ENCODE results near the gene TRPM1.
"Not testable (repeated sequence)": the region's sequence is repeated elsewhere in the genome, so short reads cannot be mapped to it uniquely, and the experiment has no call there.

TRPM1 gene

DNA sequence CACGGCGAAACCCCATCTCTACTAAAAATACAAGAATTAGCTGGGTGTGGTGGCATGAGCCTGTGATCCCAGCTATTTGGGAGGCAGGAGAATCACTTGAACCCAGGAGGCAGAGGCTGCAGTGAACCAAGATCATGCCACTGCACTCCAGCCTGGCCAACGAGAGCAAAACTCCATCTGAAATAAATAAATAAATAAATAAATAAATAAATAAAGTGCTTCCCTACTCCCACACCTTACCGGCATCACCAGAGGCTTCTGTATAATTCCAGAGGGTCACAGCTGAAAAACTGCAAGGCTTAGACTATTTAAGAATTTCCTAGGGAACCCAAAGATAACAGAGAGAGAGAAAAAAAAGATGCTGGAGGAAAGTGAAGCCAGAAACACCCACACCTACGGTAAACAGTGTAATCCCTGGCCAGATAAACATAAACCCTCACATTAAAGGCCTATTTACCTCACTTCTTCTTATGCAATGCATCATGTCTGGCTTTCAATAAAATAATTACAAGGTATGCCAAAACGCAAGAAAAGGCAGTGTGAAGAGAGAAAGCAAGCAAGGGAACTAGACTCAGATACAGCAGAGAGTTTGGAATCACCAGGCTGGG is 15.0 kb upstream of the TRPM1 start:
- DNase-seq = no peak

DNA sequence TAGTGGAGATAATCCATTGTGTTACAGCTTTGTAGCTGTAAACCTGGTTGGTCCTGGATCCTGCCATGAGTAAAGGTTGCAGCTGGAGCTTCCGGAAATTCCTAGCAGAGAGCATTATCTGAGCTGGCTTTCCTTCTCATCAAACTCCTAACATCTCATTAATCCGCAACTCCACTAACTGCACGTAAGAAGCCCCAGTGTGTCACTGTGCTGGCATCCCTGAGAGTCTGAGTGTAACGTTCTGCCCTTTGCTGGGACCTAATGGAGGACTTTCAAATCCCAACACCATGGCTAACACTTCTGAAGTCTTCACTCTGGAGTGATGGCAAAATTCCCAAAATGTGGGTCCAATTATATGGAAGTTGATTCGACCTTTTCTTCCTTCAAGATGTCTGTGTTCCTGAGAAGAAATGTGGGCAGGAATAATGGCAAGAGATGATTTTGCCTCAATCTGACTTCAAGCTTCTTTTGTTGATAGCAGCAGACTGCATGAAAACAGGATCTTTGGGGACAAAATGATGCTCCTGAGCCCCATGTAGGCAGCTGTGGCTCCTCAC is 9.6 kb upstream of the TRPM1 start:
- DNase-seq = no peak

DNA sequence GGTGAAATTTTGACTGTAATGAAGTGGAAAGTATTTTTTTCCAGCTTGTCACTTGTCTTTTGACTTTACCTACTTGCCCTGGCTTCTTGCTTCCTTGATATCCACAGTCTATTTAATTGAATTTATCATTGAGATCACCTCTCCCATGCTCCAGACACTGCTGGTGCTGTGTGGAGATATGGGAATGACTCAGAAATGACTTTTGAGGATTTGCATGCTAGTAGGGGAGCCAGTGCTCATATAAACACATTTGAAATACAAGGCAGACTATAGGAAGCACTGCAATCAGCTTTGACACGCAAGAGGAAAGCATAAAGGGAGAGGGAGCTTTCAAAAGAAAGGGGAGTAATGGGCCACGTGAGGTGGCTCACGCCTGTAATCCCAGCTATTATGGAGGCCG is 7.3 kb upstream of the TRPM1 start:
- DNase-seq = peak; percentile 36

DNA sequence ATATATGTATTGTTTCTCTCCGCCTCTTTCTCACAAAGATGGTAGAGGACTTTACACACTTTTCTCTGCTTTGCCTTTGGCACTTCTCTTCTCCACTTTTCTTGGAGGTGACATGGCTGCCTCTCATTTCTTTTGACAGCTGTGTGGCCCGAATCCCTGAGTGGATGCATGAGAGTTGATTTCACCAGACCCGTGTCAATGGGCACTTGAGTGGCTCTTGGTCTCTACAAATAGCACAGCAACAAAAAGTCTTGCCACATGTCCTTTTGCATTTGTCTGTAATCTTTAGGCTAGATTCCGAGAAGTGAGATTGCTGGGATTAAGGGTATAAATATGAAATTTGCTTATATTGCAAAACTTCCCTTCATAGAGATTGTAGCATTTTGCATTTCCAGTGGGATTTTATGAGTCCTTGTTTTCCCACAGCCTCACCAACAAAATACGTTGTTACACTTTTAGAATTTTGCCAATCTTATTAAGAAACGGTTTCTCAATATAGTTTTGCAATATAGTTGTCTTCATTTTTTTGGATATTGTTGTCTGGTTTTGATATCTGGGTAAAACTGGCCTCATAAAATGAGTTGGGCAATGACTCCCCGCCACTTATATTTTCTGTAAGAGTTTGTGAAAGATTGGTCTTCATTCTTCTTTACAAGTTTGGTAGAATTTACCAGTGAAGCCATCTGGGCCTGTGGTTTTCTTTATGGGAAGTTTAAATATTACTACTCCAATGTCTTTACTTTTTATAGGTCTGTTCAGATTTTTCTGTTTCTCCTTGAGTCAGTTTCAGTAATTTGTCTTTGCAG is 5.2 kb upstream of the TRPM1 start:
- DNase-seq = no peak

DNA sequence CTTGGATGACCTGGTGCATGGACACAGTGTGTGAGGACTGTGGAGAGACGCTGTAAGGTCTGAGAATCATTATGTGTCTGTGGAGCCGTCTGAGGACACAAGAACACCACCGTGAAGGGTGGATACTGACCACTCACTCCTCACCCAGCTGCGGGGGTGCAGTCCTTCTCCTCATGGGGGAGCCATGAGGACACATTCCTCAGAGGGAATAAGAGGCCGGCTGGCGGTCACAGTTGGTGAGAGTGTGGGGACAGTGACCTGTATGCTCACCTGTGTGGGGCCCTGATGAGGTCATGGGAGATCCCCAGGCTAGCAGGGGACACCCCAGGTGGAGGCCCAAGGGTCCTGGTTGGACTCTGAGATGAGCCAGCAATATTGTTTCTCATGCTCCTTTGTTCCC is 2.5 kb upstream of the TRPM1 start:
- no peak for DNase-seq

DNA sequence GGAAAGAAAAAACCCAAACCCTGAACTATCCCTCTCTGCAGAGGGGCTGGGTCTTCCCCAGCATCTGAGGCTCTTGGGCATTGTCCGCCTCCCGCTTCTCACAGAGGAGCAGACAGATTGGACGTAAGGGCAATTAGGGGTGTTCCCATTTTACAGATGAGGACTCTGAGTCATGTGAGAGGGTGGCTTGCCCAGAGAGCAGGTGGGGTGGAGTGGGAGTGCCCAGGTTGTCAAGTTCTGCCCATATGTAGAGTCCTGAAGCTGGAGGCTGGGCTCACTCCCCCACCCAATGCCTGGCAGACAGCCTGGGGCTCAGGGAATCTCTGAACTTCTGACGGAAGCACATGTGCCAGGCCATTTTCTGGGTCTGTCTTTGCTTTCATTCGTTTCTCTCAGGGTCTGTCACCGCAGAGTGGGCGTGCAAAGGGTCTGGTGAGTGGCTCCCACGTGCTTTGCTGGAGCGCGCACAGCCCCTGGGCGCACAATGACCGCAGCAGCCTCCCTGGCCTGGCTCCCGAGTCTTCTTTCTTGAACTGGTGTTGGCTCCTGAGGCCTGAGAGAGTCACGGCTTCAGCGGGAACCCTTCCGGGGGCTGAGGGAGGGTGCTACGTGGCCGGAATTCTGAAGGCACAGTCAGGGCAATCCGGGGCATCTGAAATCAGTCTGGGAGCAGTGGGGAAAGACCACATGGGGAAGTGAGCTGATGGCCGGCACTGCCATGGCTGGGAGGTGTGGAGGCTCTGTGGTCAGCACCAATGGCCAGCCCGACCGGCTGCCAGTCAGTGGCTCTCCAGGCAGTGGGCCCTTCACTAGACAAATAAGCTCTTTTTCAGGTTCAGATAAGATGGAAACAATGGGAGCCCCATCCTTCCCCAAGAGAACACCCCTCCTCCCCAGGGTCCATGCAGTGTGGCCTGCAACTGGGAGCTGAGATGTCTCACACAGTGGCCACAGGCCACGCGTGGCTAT is 1.1 kb upstream of the TRPM1 start:
- DNase-seq = no peak

DNA sequence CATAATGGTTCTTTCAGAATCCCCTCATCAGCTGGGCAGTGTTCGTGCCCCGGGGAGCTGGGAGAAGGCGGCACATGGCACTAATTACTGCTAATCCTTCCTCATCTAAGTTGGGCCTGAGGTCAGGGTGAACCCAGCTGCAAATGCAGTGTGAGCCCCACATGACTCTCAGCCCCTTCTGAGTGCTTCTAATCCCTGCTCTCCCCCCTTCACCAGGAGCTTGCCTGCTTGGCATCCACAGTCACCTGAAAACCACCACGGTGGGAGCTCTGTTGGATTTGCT is 455 bp upstream of the TRPM1 start:
- no peak for DNase-seq

DNA sequence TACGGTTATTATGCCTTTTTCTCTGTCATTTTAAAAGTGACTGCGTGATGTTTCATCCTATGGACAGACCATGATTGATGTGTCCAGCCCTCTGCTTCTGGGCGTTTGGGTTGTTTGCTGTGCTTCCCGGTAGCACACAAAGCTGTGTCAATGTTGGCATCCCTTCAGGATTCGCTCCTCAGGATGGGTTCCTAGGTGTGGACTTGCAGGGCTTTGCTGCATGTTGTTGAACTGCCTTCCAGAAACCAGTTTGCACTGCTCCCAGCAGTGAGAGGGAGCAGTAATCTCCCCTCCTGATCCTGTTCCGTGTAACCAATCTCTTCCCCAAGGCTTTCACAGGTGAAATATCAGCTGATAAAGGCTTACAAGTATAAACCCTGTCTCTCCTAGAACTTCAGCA is 787 bp downstream of the TRPM1 start:
- DNase-seq = no peak

DNA sequence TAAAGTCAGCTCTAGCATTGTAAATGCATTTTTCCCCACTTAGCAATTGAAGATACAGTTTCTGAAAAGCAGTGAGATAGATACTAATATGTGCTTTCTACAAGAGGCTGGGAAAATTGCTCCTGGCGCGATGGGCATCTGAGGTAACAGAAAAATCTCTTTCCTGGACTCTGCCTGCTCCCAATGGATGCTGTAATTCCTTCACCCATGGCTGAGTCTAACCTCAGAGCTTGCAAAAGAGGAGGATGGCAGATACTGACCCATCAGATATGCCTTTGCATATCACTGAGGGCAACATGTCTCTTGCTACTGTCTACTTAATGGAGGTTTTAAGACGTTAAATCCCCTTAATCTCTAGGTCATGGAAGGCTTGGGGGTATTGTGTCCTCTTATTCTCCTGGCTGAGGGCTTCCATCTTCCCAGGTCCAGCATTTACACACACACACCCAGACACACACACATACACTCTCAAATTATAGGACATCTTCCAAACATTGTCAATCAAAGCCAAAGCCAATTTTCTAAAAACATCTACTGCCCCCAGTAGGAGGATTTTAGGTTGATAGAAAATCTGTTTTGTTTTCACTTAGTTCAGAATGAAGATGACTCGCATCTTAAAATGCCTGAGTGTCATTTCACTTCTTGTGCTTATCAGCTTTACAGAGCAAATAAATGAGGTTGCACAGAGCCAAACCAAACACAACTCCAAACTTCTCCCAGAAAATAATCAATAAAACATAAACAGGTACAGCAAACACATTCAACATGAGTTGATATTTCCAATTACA is 2.4 kb downstream of the TRPM1 start:
- peak; percentile 39 for DNase-seq

DNA sequence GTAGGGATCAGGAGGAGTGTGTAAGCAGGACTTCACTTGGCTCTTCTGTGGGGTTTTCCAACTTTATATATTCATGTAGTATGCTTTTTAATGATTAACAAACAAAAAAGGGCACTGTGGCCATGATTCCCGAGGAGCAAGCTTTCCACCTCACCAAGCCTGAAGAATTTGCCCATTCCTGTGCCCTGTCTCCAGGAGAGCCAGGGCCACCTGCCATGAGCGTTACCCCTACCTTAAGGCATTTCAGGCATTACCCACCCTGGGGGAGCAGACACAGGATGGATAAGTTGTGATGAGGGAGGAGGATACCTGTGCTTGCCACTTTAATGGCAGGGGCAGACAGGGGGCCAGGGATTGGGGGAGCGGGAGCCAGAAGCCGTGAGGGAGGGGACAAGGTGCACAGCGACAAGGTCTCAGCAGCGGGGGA is 3.0 kb downstream of the TRPM1 start:
- DNase-seq = no peak

DNA sequence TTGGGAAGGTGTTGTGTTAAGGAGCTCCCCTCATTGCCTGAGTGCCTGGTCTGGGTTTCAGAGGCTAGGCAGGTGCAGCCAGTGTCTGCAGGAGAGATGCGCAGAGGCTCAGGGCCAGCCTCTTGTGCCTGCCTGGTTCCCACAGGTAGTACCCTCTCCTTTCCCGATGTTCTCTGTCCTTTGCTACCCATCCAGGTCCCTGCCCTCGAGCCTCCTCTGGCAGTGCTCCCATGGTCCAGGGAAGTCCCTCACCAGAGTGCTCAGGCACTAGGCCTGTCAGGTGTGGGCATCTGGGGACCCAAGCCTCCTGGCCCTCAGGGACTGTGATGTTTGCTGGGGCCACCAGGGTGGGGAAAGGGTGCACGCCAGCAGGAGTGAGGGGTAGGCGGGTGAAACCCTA is 5.0 kb downstream of the TRPM1 start:
- no peak for DNase-seq

DNA sequence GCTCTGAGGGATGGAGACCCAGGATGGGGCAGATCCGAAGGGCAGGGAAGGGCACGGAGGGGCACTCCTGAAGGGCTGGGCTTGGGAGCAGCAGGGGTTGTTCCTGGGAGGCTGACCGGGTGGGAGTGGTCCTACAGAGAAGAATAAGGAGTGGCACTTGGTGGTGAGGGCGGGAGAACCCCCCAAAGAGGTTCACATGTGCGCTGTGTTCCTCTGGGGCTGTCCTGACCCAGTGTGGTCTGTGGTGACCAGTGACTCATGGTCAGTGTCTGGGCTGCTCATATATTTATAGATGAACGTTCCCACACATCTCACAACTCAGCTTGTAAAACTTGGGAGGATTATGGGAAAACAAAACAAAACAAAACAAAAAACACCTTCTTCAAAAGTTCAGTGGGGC is 10.0 kb downstream of the TRPM1 start:
- no peak for DNase-seq

DNA sequence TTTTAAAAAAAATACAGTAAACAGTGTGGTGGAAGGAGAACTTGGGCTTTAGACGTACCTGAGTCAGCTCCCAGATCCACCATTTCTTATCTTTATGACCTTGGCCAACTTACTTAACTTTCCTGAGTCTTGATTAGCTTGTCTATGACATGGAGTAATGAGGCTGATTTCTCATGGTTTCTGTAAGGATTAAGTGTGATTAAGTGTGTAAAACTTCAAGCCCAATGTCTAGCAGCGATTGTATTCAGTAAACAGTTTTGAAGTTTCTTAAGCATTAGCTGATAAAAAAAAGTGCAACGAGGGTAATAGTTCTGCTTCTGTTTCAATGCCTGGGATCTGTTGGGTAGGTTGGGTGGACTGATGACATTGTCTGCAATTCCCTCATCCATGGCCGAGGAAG is 10.8 kb downstream of the TRPM1 start:
- no peak for DNase-seq

DNA sequence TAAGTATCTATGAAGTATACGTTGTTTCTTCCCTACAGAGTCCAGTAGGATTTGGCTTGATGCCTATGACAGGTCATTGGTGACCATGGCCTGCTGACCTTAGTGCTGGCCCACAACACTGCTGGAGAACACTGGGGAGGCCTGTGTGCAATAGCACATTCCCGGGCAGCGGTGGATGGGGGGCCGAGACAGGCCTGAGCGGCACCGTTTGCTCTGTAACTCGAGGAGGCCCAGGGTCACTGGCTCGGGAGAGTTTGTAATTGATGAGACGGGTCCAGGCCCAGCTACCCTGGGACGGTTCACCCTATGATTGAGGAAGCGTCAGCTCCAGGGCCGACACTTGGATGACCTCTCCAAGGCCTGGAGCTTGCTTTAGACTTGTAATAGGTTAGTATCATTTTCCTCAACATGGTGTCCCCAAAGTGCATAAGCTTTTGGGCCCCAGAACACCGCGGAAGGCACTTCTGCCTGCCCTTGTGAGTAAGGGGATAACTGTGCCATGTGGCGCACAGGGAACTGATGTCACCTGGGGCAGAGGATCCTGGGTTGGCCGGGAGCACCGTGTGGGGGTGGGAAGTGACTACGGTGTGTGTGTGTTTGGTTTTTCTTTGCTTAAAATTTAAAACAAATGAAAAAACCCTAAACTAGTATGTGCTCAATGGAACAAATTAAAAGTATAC is 12.0 kb downstream of the TRPM1 start:
- no peak for DNase-seq

DNA sequence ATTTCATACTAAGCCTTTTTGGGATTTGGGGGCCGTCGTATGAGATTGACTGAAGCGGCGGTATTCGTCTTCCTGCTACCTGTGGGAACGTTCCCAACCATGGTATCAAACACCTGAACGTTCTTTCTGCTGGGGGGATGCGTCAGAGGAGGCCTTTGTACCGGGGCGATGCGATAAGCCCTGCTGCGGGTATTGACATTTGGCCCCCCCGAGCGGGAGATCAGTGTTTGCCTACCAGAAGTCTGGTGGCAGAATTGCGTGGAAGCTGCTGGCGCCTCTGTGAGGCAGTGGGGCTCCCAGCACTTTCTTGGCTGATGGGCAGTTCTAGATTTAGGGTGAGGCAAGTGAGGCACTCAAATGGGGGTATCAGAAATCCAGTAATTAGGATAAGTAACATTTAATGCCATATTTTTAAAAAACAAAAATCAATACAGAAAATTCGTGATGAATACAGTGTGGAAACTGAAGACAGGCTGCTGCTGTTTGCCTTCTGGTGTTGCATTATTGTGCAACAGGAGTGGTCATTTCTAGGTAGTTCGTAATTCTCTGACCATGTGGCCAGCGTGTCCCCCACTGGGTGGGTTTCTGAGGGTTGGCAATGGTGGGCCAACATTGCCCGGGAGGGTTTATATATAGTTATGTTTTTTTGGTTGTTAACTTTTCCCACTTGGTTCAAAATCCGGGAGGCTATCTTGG is 12.7 kb downstream of the TRPM1 start:
- DNase-seq = no peak

DNA sequence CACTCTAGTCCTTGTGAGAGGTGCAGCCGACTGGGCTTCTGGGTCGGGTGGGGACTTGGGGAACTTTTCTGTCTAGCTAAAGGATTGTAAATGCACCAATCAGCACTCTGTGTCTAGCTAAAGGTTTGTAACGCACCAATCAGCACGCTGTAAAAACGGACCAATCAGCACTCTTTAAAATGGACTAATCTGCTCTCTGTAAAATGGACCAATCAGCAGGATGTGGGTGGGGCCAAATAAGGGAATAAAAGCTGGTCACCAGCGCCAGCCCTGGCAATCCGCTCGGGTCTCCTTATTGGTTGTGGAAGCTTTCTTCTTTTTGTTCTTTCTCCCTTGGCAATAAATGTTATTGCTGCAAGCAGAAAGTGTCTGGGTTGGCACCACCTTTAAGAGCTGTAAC is 13.5 kb downstream of the TRPM1 start:
- DNase-seq = not testable (repeated sequence)

DNA sequence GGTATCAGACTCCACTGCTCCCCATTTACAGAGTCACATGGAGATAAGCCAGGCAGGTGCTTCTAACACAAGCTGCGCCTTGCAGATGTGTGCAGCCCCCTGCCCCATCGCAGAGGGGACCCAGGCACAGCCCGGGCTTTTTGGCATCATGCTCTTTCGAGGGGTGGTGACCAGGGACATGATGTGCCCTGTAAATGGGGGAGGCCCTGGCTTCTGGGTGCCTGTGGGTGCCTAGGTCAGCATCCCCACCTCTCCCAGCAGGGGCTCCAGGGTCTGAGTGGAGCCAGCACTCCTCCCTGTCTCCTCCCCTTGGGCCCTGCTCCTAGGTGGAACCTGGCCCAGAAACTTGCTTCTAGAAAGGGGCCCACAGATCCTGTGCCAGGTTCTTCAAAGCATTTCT is 15.2 kb downstream of the TRPM1 start:
- DNase-seq = no peak

DNA sequence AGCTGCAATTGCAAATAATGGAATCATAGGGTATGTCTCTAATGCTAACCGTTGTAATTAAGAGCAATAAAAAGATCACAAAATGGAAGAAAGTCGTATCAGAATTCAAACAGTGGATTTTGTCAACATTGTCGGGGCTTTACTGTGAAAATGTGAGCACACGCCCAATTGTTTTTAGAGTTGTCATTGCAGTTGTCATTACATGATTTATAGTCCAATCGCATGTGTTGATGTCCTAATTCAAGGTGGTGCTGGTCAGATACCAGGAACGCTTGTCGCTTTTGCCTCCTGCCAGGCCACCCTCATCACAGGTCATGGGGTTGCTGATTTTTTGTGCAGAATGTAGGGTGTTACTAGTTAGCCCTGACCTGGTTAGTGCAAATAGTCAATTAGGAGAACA is 16.2 kb downstream of the TRPM1 start:
- DNase-seq = no peak

DNA sequence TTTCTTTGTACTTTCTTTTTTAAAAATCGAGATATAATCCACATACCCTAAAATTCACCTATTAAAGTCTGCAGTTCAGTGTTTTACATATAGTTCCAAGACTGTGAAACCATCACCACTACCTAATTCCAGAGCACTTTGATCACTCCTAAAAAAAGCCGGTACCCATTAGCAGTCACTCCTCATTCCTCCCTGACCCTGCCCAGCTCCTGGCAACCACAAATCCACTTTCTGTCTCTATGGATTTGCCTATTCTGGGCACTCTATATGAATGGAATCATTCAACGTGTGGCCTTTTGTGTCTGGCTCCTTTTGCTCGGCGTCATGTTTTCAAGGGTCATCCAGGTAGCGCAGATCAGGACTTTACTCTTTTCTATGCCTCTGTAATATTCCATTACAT is 17.3 kb downstream of the TRPM1 start:
- no peak for DNase-seq

DNA sequence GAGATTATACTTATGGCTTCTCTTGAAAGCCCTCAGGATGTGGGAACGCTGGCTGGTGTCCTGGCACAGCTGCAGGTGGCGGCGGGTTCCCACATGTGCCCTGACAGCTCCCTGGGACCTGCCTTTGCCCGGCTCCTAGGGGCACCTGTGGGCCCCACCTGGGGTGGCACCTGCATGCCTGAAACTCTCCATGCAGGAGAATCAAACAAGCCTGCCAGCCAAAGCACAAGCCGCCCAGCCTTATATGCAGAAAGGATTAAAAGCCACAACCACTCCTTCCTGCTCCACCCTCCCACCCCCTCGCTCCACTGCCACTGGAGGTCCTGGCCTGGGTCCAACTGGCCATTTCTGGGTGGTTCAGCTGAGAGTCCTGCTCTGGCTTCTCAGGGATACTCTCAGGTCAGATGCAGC is 18.1 kb downstream of the TRPM1 start:
- DNase-seq = no peak

DNA sequence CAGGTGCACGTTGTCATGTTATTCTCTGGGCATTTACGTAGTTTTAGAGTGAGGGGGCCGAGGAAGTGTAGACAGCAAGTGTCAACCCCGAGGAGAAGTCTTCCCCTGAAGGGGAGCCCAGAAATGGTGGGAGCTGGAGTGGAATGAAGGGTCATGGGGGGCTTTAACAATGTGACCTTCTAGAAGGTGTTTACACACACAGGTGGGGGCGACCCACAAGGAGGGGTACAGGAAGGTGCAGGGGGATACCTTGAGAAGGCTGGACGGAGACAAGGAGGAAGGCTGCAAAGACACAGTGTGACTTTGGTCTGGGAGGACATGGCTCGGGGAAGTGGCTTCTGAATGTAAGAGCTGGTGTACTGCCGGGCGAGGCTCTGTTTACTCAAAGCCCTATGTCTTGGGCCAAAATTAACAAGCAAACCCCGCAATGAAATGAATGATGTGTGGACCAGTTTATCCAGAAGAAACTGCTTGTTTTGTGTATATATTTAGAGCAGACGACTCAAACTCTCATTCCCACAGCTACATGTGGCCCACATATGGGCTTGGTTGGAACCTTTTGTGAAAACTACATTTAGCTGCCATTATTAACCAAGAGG is 18.7 kb downstream of the TRPM1 start:
- no peak for DNase-seq

Data from NCI-H226 (cell line).